MM.1S (cell line): ENCODE data around the gene KIDINS220.

Experiments used
- EZH2 ChIP-seq: fragments of 300-600 bp; sonication (generic); optimal IDR thresholded peaks from 2 replicates; pipeline ENCODE3; 2017; ENCODE audit warnings: low read depth, mild to moderate bottlenecking, antibody characterized with exemption, low read length, mixed read lengths
- TF ChIP-seq, protein P1 (sequence below): fragments of 300-600 bp; sonication (generic); IDR thresholded peaks from 2 replicates; pipeline ENCODE4 v1.5.1; 2016; ENCODE audit warnings: antibody characterized with exemption, low read length, mixed read lengths

DNA sequence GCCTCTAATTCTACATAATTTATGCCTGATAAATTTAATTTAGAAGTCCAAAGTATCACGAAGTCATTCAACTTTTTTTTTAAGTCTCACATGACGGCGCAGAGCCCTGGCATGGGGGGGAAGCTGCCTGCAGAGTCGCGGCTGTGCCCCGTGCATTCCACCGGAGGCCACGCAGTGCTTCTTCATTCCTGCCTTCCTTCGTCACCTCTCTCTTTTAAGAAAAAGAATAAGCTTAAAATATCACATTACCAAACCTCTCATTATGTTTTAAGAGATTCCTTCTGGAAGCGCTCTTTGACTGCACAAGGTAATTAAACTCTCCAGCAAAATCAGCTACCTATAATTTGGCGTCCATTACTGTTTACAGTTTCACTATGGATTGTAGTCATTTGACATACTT lies 20.3 kb upstream of the KIDINS220 start:
- no peak for TF ChIP-seq EZH2
- TF ChIP-seq, protein P1, sequence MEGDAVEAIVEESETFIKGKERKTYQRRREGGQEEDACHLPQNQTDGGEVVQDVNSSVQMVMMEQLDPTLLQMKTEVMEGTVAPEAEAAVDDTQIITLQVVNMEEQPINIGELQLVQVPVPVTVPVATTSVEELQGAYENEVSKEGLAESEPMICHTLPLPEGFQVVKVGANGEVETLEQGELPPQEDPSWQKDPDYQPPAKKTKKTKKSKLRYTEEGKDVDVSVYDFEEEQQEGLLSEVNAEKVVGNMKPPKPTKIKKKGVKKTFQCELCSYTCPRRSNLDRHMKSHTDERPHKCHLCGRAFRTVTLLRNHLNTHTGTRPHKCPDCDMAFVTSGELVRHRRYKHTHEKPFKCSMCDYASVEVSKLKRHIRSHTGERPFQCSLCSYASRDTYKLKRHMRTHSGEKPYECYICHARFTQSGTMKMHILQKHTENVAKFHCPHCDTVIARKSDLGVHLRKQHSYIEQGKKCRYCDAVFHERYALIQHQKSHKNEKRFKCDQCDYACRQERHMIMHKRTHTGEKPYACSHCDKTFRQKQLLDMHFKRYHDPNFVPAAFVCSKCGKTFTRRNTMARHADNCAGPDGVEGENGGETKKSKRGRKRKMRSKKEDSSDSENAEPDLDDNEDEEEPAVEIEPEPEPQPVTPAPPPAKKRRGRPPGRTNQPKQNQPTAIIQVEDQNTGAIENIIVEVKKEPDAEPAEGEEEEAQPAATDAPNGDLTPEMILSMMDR: no peak
